HG03045 (cell line): ENCODE measurements around the gene AIG1.

Source experiments
- ATAC-seq: cut with Tn5 transposase; IDR thresholded peaks from one replicate; pipeline ENCODE4 v1.9.1; 2021; ENCODE audit warnings: mild to moderate bottlenecking, moderate library complexity; ENCODE audit not compliant: unreplicated experiment

The AIG1 gene

DNA sequence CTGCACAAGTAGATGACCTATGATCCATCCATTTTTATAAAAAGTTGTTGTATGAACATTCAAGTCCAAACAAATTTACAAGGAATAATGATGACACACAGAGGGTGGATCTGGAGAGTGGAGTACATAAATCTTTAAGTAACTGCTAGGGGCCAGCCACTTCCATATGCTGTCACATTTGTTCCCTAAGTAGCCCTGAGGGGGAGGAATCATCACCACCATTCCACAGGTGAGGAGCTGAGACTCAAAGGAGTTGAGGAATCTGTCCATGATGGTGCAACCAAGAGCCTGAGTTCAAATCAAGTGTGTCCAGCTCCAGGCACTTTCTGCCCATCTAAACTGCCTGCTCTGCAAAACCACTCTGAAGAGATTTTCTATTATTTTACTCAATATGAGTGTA lies 132.1 kb downstream of the AIG1 start:
- ATAC-seq = no peak

DNA sequence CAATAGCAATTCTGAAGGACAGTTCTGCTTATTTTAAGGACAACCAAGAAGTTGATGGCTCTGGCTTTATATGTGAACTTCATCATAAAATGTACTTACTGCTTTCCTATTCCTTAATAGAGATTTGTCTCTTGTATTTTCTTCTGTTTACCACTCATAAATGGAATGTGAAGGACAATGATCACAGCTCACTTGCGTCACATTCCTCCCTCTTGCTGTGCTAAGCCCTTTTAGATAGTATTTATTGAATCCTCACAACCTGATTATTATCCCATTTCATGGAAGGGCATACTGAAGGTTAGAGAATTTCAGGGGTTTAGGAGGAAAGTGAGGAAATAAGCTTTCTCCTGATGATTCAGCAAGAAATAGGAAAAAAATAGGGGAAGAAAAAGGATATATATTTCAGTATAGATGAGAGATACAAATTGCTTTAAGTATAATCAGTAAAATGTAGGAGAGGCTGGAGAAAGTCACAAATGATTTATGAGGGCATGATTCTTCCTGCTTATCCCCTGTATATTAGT lies 132.9 kb downstream of the AIG1 start:
- ATAC-seq = no peak

DNA sequence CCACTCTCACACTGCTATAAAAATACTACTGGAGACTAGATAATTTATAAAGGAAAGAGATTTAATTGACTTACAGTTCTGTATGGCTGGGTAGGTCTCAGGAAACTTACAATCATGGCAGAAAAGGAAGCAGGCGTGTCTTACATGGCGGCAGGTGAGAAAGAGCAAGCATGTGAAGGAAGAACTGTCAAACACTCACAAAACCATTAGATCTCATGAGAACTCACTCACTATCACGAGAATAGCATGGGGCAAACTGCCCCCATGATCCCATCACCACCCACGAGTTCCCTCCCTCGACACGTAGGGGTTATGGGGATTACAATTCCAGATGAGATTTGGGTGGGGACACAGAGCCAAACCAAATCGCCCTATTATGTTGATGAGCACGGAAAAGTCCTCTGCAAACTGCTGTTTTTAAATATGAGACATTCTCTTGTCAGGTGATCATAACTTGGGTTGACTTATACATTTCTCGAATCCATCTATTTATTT lies 133.5 kb downstream of the AIG1 start:
- ATAC-seq = no peak

DNA sequence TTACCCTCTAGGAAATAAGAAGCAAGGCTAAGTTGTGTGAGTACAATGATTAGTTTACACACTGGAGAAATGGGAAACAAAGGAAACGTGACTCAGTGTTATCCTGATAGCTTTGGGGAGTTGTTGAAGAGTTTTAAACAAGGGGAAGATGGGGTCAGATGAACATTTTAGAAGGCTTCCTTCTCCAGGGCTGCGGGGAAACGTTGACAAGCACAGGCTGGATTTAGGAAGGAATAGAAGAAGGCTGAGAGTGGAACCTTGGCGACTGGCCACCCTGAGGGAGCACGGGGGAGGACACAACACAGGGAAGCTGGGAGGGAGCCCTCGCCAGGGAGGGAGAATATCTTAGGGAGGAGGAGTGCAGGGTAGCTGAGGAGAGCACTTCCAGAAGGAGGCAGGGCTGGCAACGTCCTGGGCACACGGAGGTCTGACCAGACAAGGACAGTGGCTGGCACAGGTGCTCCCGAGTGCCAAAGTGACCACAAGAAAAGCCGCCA lies 134.7 kb downstream of the AIG1 start:
- ATAC-seq = no peak

DNA sequence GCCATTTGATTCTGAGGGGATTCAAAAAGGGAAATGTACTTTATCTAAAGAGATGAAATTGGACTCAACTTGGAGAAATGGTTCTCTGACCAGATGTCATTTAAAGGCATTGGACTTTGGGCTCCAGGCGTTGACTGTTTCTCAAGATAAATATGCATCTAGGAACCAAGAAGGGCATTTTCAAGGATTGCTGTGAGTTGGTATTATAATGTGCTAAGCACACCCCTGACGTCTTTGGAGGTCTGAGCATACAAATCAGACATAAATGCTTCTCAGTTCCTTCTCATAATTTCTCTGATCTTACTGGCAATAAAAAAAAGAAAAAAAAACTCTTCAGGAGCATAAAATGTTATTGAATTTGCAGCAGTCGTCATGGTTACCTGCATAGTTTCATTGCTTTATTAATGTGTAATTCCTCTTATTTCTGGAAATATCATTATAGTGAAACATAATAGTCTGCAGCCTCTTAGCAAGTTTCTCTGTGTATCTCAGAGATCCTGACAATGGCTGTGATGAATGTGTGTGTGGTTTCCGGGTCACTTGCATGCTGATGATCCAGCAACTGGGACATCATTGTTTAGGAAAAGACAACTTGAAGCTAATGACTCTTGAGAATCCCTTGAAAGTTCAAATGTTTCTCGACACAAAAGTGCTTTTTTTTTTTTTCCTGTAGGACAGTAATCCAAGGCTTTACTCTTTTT lies 136.0 kb downstream of the AIG1 start:
- no peak for ATAC-seq

DNA sequence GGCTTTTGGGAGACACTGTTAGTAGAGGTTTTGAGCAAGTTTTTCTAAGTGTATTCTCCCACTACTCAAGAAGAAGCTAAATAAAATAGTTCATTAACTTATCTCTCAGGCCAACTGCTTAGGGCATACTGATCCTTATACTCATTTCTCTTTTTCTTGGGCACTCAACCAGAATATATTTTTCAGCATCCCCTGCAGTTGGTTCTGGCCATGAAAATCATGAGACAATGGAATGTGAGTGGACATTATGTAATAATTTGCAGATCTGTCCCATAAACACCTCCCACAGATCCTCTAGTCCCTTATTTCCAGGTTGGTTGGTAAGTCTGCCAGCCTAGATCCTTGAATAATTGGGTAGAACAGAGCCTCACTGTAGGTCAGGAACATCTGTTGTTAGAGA lies 136.7 kb downstream of the AIG1 start:
- ATAC-seq = no peak

DNA sequence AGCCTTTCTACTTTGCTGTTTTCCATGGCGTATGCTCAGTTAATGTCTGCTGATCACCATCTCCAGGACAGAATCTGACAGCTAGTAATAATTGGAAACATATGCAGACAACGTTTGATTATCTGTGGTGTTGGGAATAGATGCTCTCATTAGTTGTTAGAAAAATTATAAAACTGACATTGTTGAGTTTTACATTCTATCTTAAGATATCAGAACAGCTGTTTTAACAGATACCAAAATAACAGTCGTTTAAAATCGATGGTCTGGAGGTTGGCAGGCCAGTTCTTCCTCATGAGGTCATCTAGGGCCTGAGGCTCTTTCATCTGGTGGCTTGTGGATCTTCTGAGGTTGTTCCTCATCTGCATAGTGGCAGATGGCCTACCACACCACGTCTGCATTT lies 137.6 kb downstream of the AIG1 start:
- no peak for ATAC-seq

DNA sequence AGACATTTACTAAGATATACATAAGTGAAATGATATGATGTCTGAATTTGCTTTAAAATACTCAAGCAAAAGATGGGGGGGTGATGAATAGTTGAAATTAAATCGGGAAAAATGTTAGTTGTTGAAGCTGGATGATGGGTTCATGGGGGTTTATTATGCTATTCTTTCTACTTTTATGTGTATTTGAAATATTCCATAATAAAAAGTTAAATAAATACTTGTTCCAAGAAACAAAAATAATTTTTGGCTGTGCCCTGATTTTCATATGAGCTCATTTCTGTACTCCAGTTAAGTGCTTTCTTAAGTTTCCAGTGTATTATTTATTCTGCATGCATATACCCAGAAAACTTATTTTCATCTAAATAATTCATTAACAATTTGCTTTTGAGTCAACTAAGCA lies 138.6 kb downstream of the AIG1 start:
- no peak for ATAC-seq

DNA sequence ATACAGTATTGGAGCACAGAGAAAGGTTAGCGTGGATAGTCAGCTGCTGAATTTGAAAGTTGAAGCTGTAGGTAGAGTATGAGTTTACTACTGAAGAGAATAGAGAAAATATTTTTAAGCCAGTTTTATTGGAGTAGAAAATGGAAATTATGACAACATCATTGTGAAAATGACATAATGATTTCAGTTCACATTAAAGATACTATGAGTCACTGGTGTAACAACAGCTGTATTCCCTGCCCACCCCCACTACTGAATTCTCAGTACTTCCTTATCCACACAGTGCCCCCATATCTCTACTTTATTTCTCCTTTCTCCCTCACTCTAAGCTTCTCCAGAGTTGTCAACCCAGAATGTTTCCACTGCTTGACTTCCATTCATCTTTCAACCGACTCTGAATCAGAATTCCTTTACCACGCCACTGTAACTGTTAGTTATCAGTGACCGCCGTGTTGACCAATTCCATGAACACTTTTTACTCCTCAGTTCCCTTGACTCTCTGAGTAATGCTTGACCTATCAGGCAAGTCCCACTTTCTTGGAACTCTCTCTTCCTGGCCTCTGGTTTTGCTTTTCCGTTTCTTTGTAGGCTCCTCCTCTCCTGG lies 139.6 kb downstream of the AIG1 start:
- ATAC-seq = no peak

DNA sequence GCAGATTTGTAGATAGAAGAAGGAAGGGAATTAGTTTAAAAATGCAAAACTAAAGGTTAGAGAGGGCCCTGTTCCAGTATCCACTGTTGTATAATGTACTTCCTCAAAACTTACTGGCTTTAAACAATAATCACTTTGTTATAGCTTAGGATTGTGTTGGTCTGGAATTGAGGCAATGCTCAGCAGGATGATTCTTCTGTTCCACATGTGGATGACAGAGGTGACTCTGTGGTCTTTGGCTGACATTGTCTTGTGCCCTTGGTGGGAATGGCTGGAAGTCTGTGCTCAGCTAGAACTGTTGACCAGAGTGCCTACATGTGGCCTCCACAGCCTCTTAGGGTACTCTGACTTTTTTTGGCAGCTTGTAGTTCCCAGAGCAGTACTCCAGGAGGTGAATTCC lies 143.4 kb downstream of the AIG1 start:
- no peak for ATAC-seq

DNA sequence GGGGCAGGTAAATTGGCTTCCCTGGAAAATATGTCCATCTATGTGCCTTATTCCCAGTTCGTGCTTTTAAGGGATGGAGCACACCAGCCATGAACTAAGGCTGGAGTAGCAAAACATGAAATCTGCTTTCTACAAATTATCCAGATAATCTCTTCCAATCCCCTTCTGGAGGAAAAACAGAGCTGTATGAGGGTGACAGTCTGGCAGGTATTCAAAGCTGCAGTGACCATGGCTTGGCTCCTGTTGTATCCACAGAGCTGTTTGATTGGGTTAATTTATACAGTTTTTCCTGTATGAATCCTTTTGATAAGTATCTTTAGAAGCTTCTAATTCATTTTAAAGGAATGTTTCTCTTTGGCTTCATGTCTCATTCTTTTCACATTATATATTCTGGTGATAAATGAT lies 144.4 kb downstream of the AIG1 start:
- no peak for ATAC-seq

DNA sequence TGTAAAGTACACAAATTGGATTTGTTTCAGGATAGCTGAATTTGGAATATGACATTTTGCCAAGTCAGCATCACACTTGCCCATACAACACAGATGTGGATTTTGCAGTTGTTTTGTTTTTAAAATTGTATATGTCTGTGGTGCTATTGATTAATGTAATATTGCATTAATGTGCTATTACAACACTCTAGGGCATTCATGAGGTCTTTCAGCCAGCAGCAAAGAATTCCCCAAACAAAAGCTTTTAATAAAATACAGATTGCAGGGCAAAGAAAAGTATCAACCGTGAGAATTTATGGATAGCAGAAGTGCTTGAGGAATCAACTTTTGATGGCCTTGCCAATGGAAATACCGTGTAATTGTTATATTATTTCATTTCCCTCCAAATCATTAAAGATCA lies 144.9 kb downstream of the AIG1 start:
- ATAC-seq = no peak

DNA sequence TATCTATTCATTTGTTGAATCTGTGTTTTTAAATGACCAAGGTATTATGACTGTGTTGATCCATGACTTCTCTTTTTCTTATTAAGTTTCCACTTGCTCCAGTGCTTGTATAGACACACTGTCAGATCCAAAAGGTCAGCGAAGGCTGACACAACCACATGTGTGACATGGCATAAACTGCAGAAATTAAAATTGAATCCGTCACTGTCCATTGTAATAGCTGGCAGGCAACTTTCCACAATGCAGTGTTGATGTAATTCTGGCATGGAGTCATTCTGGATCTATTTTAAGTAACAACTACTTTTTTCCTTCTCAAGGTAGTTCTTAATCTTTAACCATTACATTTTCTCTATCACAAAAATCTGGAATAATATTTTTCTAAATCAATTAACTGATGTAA lies 145.3 kb downstream of the AIG1 start:
- no peak for ATAC-seq

DNA sequence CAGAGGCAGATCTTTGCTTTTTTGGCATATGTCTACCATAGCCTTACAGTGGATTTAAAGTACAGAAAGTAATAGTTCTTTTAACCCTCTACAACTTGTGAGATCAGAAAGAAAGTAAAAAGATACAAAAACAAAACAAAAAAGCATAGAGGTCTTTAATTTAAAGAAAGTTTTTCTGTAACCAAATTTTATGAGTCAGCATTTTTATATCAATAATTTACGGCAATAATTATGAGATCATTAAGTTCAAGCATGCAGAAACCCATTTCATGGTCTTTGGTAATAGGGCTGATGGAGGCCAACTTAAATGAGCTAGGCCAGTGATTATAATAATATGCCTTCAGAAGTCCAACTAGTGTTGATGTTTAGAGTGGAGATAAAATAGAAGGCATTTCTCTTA lies 145.9 kb downstream of the AIG1 start:
- no peak for ATAC-seq

DNA sequence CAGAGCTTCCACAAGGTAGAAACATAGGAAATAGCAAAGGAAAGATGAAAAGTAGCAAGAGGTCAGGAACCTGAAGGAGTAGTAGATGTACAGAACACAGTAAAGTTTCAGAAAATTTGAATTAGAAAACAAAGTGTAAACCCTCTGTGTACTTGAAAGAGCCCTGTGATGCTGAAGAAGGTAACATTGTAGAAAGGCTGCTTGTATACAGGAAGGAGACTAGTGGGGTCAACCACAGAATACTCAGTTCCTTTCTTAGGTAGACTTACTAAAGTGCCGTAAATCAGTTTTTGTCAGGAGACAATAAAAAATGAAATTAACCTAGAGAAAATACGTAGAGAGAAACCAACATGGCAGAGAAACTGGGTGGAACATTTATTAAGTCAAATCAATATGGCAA lies 149.7 kb downstream of the AIG1 start:
- ATAC-seq = no peak

DNA sequence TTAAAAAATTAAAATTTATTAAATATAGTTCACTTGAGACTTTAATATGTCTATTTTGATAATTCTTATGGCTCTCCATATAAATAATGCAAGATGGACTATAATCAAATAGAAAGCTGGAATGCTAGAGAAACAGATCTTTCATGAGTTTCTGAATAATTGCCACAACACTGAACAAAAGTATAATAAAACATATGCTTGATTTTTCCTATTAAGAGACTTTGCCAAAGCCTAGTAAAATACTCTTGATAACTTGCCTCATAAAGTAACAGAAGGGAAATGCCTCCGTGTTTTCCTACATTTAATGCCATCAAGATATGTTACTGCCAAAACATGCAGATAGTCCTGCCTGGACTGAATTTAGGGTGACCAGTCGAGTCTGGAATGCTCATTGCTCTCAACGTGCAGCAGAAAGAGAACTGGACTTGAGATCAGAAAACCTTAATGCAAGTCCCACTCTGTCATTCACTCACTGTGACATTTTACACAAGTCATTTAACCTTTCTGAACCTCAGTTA lies 153.2 kb downstream of the AIG1 start:
- ATAC-seq = no peak

DNA sequence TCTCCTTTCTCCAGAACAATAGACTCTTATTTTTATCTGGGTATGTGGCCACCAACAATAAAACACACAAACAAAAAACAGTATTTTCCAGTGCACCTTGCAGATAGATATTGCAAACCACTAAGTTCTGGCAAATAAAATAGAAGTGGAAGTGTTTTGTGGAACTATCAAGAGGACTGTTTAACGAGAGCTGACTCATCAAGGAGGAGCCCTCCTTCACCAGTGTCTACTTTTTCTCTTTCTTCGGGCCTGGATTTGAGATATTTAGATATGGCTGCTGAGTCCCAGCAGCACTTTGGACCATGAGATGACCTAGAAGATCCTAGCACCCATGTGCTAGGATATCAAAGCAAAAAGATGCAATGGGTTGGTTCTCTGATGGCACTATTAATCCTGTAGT lies 154.7 kb downstream of the AIG1 start:
- no peak for ATAC-seq

DNA sequence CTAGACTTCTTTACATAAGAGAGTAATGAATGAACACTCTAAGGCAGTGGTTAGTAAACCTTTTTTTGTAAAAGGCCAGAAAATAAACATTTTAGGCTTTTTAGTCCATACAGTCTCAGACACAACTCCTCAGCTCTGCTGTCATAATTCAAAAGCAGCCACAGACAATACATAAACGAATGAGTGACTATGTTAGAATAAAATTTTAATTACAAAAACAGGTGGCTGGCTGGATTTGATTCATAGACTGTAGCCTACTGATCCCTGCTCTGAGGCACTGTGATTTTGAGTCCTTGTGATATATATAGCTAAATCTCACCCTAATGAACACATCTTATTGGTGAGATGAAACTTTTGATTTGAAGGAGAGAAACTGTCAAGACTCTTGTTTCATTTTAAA lies 155.1 kb downstream of the AIG1 start:
- no peak for ATAC-seq

DNA sequence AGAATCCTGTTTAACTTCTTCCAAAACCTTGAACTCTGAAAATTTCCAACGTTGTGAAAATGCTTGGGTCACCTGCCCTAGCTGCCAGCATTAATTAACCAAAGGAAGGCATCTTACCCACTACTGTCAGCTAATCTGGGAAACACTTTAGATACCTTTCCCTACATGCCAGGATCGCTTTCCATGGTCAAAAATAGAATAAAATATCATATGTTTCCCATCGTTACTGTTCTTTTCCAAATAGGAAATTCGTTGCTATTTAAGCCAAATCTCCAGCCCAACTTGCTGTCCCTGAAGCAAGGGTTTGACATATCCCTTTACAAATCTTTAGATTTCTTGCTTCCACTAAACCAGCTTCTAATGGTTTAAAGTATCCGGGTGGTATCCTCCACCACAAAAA lies 157.5 kb downstream of the AIG1 start:
- no peak for ATAC-seq

DNA sequence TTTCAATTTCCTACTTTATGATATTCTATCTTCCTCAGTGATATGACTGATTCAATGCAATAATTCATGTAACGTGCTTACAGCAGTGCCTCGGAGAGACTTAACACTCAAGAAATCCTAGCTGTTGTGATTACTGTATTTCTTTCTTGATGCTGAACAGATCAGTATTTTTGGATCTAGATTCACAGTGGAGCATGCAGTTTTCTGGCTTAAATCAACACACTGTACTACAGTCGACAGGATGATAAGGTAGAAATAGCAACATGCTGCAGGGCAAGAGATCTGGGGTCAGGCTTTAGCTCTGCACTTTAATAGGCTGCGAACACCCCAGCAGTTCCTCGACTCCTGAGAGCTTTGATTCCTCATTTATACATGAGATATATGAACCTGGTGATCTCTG lies 161.0 kb downstream of the AIG1 start:
- no peak for ATAC-seq

DNA sequence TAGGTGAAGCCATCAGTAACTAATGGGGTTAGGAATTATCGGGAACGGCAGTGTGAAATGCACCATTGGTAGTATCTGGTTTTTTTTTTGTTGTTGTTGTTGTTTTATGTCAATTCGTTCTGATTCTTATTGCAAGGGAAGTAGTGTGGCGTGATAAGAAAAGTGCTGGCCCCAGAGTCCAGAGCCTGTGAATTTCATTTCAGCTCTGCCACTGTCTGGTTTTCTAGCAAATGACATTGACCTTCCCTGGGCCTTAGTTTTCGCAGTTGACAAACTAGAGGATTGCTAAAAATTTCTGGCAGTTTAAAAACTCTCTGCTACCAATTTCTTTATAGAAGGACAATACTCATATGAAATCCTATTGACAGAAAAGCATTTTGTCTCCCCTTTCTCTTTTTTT lies 161.6 kb downstream of the AIG1 start:
- ATAC-seq = no peak

DNA sequence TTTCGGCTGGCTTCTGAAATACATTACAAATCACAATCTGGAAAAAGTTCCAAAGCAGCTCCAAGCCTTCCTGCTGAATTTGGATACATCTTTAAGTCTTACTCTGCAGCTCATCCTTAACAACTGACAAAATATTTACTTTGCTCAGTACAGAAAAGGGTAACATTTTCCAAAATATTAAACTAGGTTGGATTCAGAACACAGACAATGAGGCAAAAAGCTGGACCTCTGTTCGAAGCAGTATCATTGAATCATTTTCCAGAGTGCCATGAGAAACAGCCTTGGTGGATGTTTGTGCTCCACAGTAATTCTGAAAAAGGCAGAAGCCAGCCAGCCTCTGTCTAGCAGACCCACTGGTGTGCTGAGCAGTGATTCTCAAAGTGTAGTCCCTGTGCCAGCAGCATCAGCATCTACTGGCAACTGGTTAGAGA lies 162.1 kb downstream of the AIG1 start:
- ATAC-seq = no peak
